Activated CD8-positive, alpha-beta T cell treated with anti-CD3 and anti-CD28 coated beads for 36 hours (primary cell): ENCODE measurements around the gene TBC1D21. TPM values are rescaled to one million over a fixed set of nuclear protein-coding genes. Genes with fewer than 3 reads are reported as not detected.

Experiments
- ATAC-seq: fragments of 200-7000 bp; cut with Tn5 transposase; one replicate; pipeline ENCODE4 v1.10.0; 2021; ENCODE audit warnings: mild to moderate bottlenecking, moderate library complexity
- CTCF ChIA-PET: fragments of 350-600 bp; sonication (Branson Sonifier 250); formaldehyde crosslinking; loops from one replicate; lab custom pipeline; 2021; ENCODE audit warnings: antibody characterized with exemption; lab: Charles Lee
- POLR2A ChIA-PET: fragments of 350-600 bp; sonication (Branson Sonifier 250); formaldehyde crosslinking; loops from one replicate; lab custom pipeline; 2021; ENCODE audit warnings: antibody characterized with exemption; lab: Charles Lee
- DNase-seq: peaks from one replicate; pipeline ENCODE4 v3.0.0-alpha.2; 2020
- H3K27ac Mint-ChIP-seq: one replicate; pipeline ENCODE4 v1.8.0; 2021; ENCODE audit warnings: mild to moderate bottlenecking, mixed read lengths
- H3K27me3 Mint-ChIP-seq: one replicate; pipeline ENCODE4 v1.8.0; 2021; ENCODE audit warnings: mixed read lengths
- H3K36me3 Mint-ChIP-seq: one replicate; pipeline ENCODE4 v1.8.0; 2021; ENCODE audit warnings: low read depth, mixed read lengths
- H3K4me1 Mint-ChIP-seq: one replicate; pipeline ENCODE4 v1.8.0; 2021; ENCODE audit warnings: low read depth, mixed read lengths
- H3K4me3 Mint-ChIP-seq: one replicate; pipeline ENCODE4 v1.8.0; 2021; ENCODE audit warnings: mild to moderate bottlenecking, moderate library complexity, mixed read lengths
- H3K9me3 Mint-ChIP-seq: one replicate; pipeline ENCODE4 v1.8.0; 2021; ENCODE audit warnings: mixed read lengths
- CTCF ChIP-seq: fragments of 200-600 bp; IDR thresholded peaks from one replicate; pipeline ENCODE4 v1.8.0; 2022; ENCODE audit warnings: antibody characterized with exemption, mild to moderate bottlenecking
- intact Hi-C: fragments of 100-400 bp; cut with micrococcal nuclease; formaldehyde crosslinking; loops from one replicate; pipeline ENCODE4 v1.10.0; 2022
- total RNA-seq, 2 experiments: library from RNA; stranded (reverse); gene quantifications; one replicate each; pipeline ENCODE4 v1.2.3, GENCODE V29; 2021

The TBC1D21 gene
- total RNA-seq, 2 experiments from 2014 or later = not detected

GRCh38 chr15:73901126-73901810, 27.9 kb downstream of the TBC1D21 start:
- Mint-ChIP-seq H3K4me3 (no peak overlapping the region), H3K27me3 (no peaks in the 10 kb centered on the region), H3K36me3 (no peaks in the 10 kb centered on the region), H3K27ac (no peak overlapping the region), H3K4me1 (no peaks in the 10 kb centered on the region), H3K9me3 (no peaks in the 10 kb centered on the region)
- intact Hi-C loops = no loop called here
- ChIA-PET POLR2A (no interaction called here), CTCF (interaction anchor here (1.0 to 11.2 kb wide), 3 partner anchors 8 to 28 kb away, joined by 5 to 137 read pairs (median 6); partner anchors contain the start of gene TBC1D21)
- DNase-seq (no peak), ATAC-seq (no peak)
- TF ChIP-seq CTCF = no peak

- TF ChIP-seq CTCF = no peak
Measured at GRCh38 chr15:73902121-73903020, 29.0 kb downstream of the TBC1D21 start.

GRCh38 chr15:73904026-73904815, 30.9 kb downstream of the TBC1D21 start:
- Mint-ChIP-seq H3K36me3 (no peaks in the 10 kb centered on the region), H3K27ac (no peak overlapping the region), H3K9me3 (no peaks in the 10 kb centered on the region), H3K27me3 (no peaks in the 10 kb centered on the region), H3K4me1 (no peaks in the 10 kb centered on the region), H3K4me3 (no peak overlapping the region)
- POLR2A ChIA-PET = no interaction called here
- TF ChIP-seq CTCF = no peak
- DNase-seq (no peak), ATAC-seq (no peak)
- intact Hi-C loops = no loop called here
- CTCF ChIA-PET = interaction anchor here (11.2 kb wide), 1 partner anchor 31 kb away, joined by 137 read pairs; the partner anchor contains the start of gene TBC1D21

More at GRCh38 chr15:73902121-73903020, 29.0 kb downstream of the TBC1D21 start:
- Mint-ChIP-seq H3K9me3 (no peaks in the 10 kb centered on the region), H3K36me3 (no peaks in the 10 kb centered on the region), H3K4me1 (no peaks in the 10 kb centered on the region), H3K27me3 (no peaks in the 10 kb centered on the region), H3K27ac (no peak overlapping the region), H3K4me3 (no peak overlapping the region)
- ChIA-PET CTCF (interaction anchor here (11.2 kb wide), 1 partner anchor 29 kb away, joined by 137 read pairs; the partner anchor contains the start of gene TBC1D21), POLR2A (no interaction called here)
- no peak for ATAC-seq
- intact Hi-C loops = no loop called here
- no peak for DNase-seq

- ChIA-PET CTCF (interaction anchor here (1.3 to 11.2 kb wide), 3 partner anchors 8 to 32 kb away, joined by 7 to 137 read pairs (median 18); partner anchors contain the start of gene TBC1D21), POLR2A (no interaction called here)
- no peaks in the 10 kb centered on the region for H3K27me3 Mint-ChIP-seq
- no peaks in the 10 kb centered on the region for H3K4me1 Mint-ChIP-seq
- intact Hi-C loops = loop anchor here (5.0 kb wide), 1 partner anchor 33 kb away; the partner anchor contains the start of gene TBC1D21
- DNase-seq = no peak
- no peak overlapping the region for H3K27ac Mint-ChIP-seq
- no peak overlapping the region for H3K4me3 Mint-ChIP-seq
- no peak for ATAC-seq
- no peaks in the 10 kb centered on the region for H3K9me3 Mint-ChIP-seq
- H3K36me3 Mint-ChIP-seq = no peaks in the 10 kb centered on the region
- TF ChIP-seq CTCF = no peak
Measured at GRCh38 chr15:73905225-73905827, 32.0 kb downstream of the TBC1D21 start.
